ENCODE data around the gene GAREM2. TPM values are rescaled to one million over a fixed set of nuclear protein-coding genes. Genes with fewer than 3 reads are reported as not detected.
A peak's percentile ranks its signal among the peaks of the same experiment; 100 is the strongest.

Gene GAREM2
- under 1 TPM; 0.39 to 0.98 (median 0.72) TPM for total RNA-seq

GRCh38 chr2:26172871-26173775, at the start of gene GAREM2:
Gene GAREM2, plus strand, starts transcription at chr2:26173088. Its CDS starts 133 bp downstream, at chr2:26173221.
- peaks cover 25% of the 10 kb centered on the region for H3K27me3 ChIP-seq
- 5% methylated on average over 6 of the region's 102 CpGs for WGBS
- no peaks in the 10 kb centered on the region for H3K9me3 ChIP-seq
- H3K4me1 ChIP-seq = peaks cover 16% of the 10 kb centered on the region
- no peak for TF ChIP-seq EP300 (IDR thresholded peaks at IDR 0.05)
- TF ChIP-seq, protein P1, sequence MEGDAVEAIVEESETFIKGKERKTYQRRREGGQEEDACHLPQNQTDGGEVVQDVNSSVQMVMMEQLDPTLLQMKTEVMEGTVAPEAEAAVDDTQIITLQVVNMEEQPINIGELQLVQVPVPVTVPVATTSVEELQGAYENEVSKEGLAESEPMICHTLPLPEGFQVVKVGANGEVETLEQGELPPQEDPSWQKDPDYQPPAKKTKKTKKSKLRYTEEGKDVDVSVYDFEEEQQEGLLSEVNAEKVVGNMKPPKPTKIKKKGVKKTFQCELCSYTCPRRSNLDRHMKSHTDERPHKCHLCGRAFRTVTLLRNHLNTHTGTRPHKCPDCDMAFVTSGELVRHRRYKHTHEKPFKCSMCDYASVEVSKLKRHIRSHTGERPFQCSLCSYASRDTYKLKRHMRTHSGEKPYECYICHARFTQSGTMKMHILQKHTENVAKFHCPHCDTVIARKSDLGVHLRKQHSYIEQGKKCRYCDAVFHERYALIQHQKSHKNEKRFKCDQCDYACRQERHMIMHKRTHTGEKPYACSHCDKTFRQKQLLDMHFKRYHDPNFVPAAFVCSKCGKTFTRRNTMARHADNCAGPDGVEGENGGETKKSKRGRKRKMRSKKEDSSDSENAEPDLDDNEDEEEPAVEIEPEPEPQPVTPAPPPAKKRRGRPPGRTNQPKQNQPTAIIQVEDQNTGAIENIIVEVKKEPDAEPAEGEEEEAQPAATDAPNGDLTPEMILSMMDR (IDR thresholded peaks at IDR 0.05) = no peak
- no peak for TF ChIP-seq POLR2AphosphoS5 (IDR thresholded peaks at IDR 0.05)
- no peak for TF ChIP-seq POLR2A (IDR thresholded peaks at IDR 0.05)
- H3K4me3 ChIP-seq = peak within 1 kb of the TSS; percentile 51
- H3K36me3 ChIP-seq = no peaks in the 10 kb centered on the region
- H3K27ac ChIP-seq = no peak within 1 kb of the TSS
- peak in 1 of 2 donors; percentile 70 for DNase-seq (ENCODE audit: low spot score in 2 of 2)

DNA sequence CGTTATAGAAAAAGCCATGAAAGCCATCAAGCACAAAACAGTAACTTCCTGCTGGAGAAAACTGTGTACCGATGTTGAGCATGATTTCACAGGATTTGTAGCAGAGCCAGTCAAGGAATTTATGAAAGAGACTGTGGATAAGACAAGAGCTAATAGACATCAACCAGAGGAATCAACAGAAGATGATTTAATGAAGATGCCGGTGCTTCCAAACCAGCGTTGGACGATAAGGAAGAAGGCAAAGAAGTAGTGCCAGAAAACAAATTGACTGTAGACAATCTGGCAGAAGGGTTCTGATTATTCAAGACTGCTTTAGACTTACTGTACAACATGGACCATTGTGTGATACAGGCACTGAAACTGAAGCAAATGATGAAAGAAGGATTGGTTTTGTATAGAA, 49.5 kb upstream of the GAREM2 start:
- TF ChIP-seq POLR2AphosphoS5 (IDR thresholded peaks at IDR 0.05) = no peak
- no peak for TF ChIP-seq EP300 (IDR thresholded peaks at IDR 0.05)
- no peak for TF ChIP-seq POLR2A (IDR thresholded peaks at IDR 0.05)
- TF ChIP-seq, protein P1 (IDR thresholded peaks at IDR 0.05) = no peak
- H3K36me3 ChIP-seq = peaks cover 9% of the 10 kb centered on the region
- H3K9me3 ChIP-seq = no peaks in the 10 kb centered on the region
- no peak overlapping the region for H3K4me3 ChIP-seq
- no peak for DNase-seq (ENCODE audit: low spot score in 2 of 2)
- 65% methylated on average over 5 of the region's 5 CpGs for WGBS
- no peaks in the 10 kb centered on the region for H3K4me1 ChIP-seq
- no peak overlapping the region for H3K27ac ChIP-seq
- no peaks in the 10 kb centered on the region for H3K27me3 ChIP-seq

- H3K36me3 ChIP-seq = peaks cover 21% of the 10 kb centered on the region
- no peak for DNase-seq (ENCODE audit: low spot score in 2 of 2)
- TF ChIP-seq EP300 (IDR thresholded peaks at IDR 0.05) = no peak
- no peaks in the 10 kb centered on the region for H3K27me3 ChIP-seq
- no peaks in the 10 kb centered on the region for H3K4me1 ChIP-seq
- no peaks in the 10 kb centered on the region for H3K9me3 ChIP-seq
- H3K27ac ChIP-seq = no peak overlapping the region
- 77% methylated on average over 4 of the region's 4 CpGs for WGBS
- no peak overlapping the region for H3K4me3 ChIP-seq
Observed at GRCh38 chr2:26126074-26126473, 46.8 kb upstream of the GAREM2 start.

DNA sequence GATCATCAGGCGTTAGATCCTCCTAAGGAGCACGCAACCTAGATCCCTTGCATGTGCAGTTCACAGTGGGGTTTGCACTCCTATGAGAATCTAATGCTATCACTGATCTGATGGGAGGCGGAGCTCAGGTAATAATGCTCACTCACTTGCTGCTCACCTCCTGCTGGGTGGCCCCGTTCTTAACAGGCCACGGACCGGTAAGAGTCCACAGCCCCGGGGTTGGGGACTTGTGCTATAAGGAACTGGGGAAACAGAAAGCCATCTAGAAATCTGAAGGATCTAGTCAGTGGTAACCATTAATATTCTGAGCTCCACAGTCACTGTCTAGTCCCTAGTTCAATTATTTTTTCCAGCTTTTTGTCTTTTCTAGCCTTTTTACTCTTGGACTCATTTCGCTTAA, 44.7 kb upstream of the GAREM2 start:
- H3K4me1 ChIP-seq = no peaks in the 10 kb centered on the region
- peaks cover 21% of the 10 kb centered on the region for H3K36me3 ChIP-seq
- no peak for DNase-seq (ENCODE audit: low spot score in 2 of 2)
- TF ChIP-seq EP300 (IDR thresholded peaks at IDR 0.05) (no peak), POLR2A (IDR thresholded peaks at IDR 0.05) (no peak), POLR2AphosphoS5 (IDR thresholded peaks at IDR 0.05) (no peak)
- TF ChIP-seq, protein P1 (IDR thresholded peaks at IDR 0.05) = no peak
- no peak overlapping the region for H3K27ac ChIP-seq
- 91% methylated on average over 8 of the region's 8 CpGs for WGBS
- H3K27me3 ChIP-seq = no peaks in the 10 kb centered on the region
- H3K4me3 ChIP-seq = no peak overlapping the region
- no peaks in the 10 kb centered on the region for H3K9me3 ChIP-seq

GRCh38 chr2:26130763-26131162, 42.1 kb upstream of the GAREM2 start:
- no peaks in the 10 kb centered on the region for H3K4me1 ChIP-seq
- 84% methylated on average over 3 of the region's 3 CpGs for WGBS
- H3K9me3 ChIP-seq = no peaks in the 10 kb centered on the region
- TF ChIP-seq POLR2A (IDR thresholded peaks at IDR 0.05) = no peak
- no peak for TF ChIP-seq POLR2AphosphoS5 (IDR thresholded peaks at IDR 0.05)
- TF ChIP-seq, protein P1 (IDR thresholded peaks at IDR 0.05) = no peak
- no peak for TF ChIP-seq EP300 (IDR thresholded peaks at IDR 0.05)
- H3K27ac ChIP-seq = no peak overlapping the region
- no peak for DNase-seq (ENCODE audit: low spot score in 2 of 2)
- H3K27me3 ChIP-seq = no peaks in the 10 kb centered on the region
- no peak overlapping the region for H3K4me3 ChIP-seq
- H3K36me3 ChIP-seq = peaks cover 42% of the 10 kb centered on the region
